Renal cortex interstitium (tissue), 11 donors: ENCODE data around the gene TMEM132C. TPM values are rescaled to one million over a fixed set of nuclear protein-coding genes. Genes with fewer than 3 reads are reported as not detected.

ENCODE experiments used
- DNase-seq, 11 donors: peaks; one replicate each; pipeline ENCODE4 v3.0.0-alpha.2; 2013; ENCODE audit warnings: low read depth in 9 of 11, low spot score in 4 of 11; ENCODE audit errors: extremely low read depth in 1 of 11
- polyA plus RNA-seq, 3 donors: library from polyadenylated mRNA; unstranded; fragments of 120-200 nt; gene quantifications; one replicate each; pipeline ENCODE4 v1.2.1, GENCODE V29; 2013; ENCODE audit not compliant: insufficient read length in 3 of 3

Gene TMEM132C
- polyA plus RNA-seq, 3 donors: 1.5 to 2.8 (median 1.8) TPM

DNA sequence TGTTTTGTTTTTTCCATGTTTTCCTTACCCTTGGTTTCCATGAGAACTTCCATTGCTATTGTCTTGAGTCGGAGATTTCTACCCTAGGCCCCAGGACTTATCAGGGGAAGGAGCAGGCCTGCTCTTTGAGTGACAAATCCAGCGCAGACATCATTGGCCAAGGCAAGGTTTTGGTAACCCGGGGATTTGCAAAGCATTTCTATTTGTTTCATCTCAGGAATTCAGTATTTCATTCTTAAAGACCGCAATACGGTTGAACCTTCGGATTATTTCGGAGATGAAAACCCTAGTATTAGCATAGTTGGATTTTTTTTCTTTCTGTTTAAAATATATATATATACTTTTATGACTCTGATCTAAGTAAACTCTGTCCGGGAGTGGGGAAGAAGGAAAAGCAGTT, 62.0 kb downstream of the TMEM132C start:
- no peak for DNase-seq

GRCh38 chr12:128336204-128337070, 69.5 kb downstream of the TMEM132C start:
- DNase-seq: no peak

GRCh38 chr12:128337071-128337345, 70.0 kb downstream of the TMEM132C start:
- DNase-seq: no peak

- DNase-seq: no peak
Measured at GRCh38 chr12:128337431-128338170, 70.6 kb downstream of the TMEM132C start.

- no peak for DNase-seq
Measured at GRCh38 chr12:128338386-128339125, 71.6 kb downstream of the TMEM132C start.

GRCh38 chr12:128339126-128339520, 72.2 kb downstream of the TMEM132C start:
- DNase-seq: no peak

DNA sequence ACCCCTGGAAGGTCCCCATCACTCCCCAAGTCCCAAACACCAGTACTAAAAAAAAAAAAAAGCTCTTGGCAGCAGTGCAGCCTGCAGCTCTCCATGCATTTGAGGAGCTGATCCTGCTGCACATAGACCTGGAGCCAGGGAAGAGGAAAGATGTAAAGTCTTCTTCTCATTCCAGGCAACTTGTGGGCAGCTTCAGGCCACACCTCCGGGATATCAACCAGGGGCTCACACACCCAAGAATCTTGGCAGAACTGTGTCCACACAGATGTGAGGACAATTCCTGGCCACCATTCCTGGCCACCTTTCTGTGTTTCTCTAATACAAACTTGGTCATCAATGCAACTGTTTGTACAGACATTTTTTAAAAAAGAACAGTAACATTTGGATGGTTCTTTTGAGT, 72.7 kb downstream of the TMEM132C start:
- no peak for DNase-seq

GRCh38 chr12:128353301-128353700, 86.3 kb downstream of the TMEM132C start:
- DNase-seq: no peak

GRCh38 chr12:128356547-128356946, 89.6 kb downstream of the TMEM132C start:
- no peak for DNase-seq

DNA sequence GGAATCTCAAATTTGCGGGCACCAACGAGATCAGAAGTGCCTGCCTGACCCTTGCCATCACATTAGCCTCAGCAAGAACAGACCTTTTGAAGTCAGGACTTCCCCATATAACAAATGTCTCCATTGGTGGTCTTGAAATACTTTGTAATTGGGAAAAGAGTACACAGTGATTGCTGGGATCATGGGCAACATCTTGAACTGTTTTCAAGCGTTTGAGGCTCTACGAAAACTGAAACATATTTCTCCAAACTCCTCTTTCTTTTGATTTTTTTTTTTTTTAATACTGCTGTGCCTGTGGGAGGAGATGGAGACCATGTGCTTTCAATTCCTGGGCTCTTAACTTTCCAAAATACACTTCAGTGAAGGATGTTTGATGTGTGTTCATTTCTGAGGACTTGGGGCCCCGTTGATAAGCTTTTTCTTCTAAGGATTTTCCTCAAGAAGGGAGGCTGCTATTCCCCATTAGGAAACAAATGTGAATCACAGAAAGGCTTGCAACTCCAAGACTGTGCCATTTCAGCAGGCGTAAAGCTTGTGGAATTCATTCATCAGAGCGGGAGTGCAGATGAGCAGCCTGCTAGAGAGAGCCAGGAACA, 94.5 kb downstream of the TMEM132C start:
- no peak for DNase-seq

- DNase-seq: no peak
Measured at GRCh38 chr12:128365032-128365431, 98.1 kb downstream of the TMEM132C start.

- DNase-seq: peak in 1 of 11 donors; percentile 22
Measured at GRCh38 chr12:128365651-128366231, 98.8 kb downstream of the TMEM132C start.

- no peak for DNase-seq
Measured at GRCh38 chr12:128367961-128368360, 101.0 kb downstream of the TMEM132C start.

- no peak for DNase-seq
Measured at GRCh38 chr12:128381541-128381940, 114.6 kb downstream of the TMEM132C start.

DNA sequence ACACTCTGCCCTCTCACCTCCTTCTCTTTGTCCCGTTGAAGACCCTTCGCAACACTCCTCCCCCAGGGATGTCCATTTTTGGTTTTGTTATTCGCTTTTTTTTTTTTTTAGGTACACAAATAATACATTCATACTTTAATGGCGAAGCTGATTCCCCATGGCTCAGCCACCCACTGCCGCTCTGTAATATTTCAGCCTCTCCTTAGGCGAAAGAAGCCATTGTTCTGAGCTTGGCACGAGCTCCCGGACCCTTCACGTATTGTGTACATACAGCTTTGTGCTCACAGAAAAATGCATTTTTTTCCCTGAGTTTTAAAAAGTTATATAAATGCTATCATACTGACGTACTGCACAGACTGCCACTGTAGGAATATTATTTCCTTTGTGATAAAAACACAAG, 115.0 kb downstream of the TMEM132C start:
- no peak for DNase-seq

DNA sequence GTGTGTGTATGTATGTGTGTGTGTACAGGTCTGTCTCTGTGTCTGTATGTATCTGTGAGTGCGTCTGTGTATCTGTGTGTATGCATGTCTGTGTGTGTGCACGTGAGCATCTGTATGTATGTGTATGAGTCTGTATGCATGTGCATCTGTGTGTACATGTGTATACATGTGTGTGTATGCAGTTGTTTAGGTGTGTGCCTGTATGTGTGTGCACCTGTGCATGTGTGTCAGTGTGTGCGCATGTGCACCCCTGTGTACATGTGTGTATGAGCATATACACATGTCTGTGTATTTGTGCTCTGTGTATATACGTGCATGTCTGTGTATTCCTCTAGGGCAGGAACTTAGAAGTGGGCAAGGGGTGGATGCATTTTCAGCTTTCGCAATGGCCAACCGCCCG, 116.0 kb downstream of the TMEM132C start:
- DNase-seq: no peak

DNA sequence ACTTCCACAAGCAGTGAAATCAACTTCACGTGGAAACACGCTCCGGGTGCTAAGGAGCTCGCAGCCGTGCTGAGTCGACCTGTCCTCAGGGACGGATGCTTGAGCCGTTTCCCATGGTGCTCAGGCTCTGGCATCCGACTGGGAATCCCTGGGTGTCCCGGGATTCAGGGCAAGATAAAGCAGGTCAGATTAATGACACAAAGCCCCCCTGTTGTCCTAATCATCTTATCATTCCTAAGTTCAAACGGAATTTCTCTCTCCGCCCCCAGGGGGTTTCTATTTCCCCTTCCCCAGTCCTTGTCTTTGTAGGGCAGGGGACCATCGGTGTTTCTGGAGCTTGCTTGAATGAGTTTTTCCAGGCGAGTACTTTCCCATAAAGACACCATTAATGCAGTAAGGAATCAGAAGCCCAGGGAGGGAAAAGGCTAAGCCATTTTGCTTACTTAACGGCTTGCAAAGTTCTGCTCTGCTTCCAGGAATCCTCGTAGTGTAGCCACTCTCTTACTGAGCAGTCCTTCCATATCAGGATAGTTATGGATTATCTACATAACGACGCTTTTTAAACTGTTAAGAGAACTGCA, 116.5 kb downstream of the TMEM132C start:
- DNase-seq: no peak

DNA sequence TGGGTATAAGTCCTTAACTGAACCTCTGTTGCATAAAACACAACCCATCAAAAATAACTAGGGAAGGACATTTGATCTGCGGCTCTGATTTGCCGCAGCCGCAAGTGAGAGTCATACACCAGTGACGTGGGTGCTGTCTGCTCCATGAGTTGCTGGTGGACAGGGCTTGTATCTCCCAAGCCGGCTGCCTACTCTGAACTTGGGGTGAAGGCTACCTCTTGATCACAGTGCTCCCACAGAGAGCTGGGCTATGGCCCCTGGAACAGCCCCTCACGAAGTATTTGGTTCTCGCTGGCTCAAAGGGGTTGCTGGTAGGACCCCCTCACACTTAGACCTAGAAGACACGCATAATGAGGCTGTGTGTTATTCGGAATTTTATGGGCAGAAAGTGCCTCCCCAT, 118.8 kb downstream of the TMEM132C start:
- DNase-seq: no peak
